HepG2 (cell line): ENCODE measurements around the gene DRAP1. TPM values are rescaled to one million over a fixed set of nuclear protein-coding genes. Genes with fewer than 3 reads are reported as not detected.

Experiments
- AGO2 ChIP-seq: fragments of 200-400 bp; formaldehyde crosslinking; optimal IDR thresholded peaks from 2 replicates; pipeline ENCODE3; 2017; ENCODE audit warnings: mild to moderate bottlenecking, low read depth, low read length, moderate library complexity
- ATF1 ChIP-seq: IDR thresholded peaks from 2 replicates; pipeline ENCODE4 v1.6.1; 2016; ENCODE audit warnings: mild to moderate bottlenecking, control low read depth
- DNMT3B ChIP-seq: conservative IDR thresholded peaks from 2 replicates; pipeline ENCODE4 v1.6.1; 2016; ENCODE audit warnings: missing biosample characterization, control low read depth
- GRHL1 ChIP-seq: sonication (generic); formaldehyde crosslinking; conservative IDR thresholded peaks from 2 replicates; pipeline ENCODE4 v1.8.0; 2022; ENCODE audit warnings: missing genetic modification reagents
- HHEX ChIP-seq: IDR thresholded peaks from 2 replicates; pipeline ENCODE4 v1.6.1; 2016; ENCODE audit warnings: control low read depth
- HNRNPL ChIP-seq: fragments of 200-400 bp; formaldehyde crosslinking; IDR thresholded peaks from 2 replicates; pipeline ENCODE4 v1.6.1; 2017; ENCODE audit warnings: mild to moderate bottlenecking, low read depth, low read length
- KDM5A ChIP-seq: fragments of 200-600 bp; sonication (generic); IDR thresholded peaks from 2 replicates; pipeline ENCODE4 v1.7.0; 2018; ENCODE audit warnings: antibody characterized with exemption, mild to moderate bottlenecking, low read length, borderline replicate concordance
- KMT2B ChIP-seq: IDR thresholded peaks from 2 replicates; pipeline ENCODE4 v1.6.1; 2016; ENCODE audit warnings: missing genetic modification reagents, missing compliant biosample characterization
- NCOA5 ChIP-seq: sonication (generic); formaldehyde crosslinking; IDR thresholded peaks from 2 replicates; pipeline ENCODE4 v1.4.0; 2020; ENCODE audit warnings: missing genetic modification reagents
- NFE2L1 ChIP-seq: sonication (generic); formaldehyde crosslinking; IDR thresholded peaks from 2 replicates; pipeline ENCODE4 v1.4.0; 2020; ENCODE audit warnings: missing genetic modification reagents, mild to moderate bottlenecking, borderline replicate concordance
- RARA ChIP-seq: IDR thresholded peaks from 2 replicates; pipeline ENCODE4 v1.6.1; 2016; ENCODE audit warnings: missing genetic modification reagents, missing compliant biosample characterization
- TBX2 ChIP-seq: sonication (generic); formaldehyde crosslinking; IDR thresholded peaks from 2 replicates; pipeline ENCODE4 v1.5.0; 2020; ENCODE audit warnings: missing genetic modification reagents, mild to moderate bottlenecking, borderline replicate concordance
- ZBTB25 ChIP-seq: IDR thresholded peaks from 2 replicates; pipeline ENCODE4 v1.6.1; 2018; ENCODE audit warnings: missing genetic modification reagents
- ZBTB38 ChIP-seq: sonication (generic); formaldehyde crosslinking; IDR thresholded peaks from 2 replicates; pipeline ENCODE4 v1.5.1; 2020; ENCODE audit warnings: mild to moderate bottlenecking, missing genetic modification reagents
- ZNF12 ChIP-seq: sonication (generic); formaldehyde crosslinking; IDR thresholded peaks from 2 replicates; pipeline ENCODE4 v1.5.0; 2020; ENCODE audit warnings: missing genetic modification reagents
- ZNF512B ChIP-seq: sonication (generic); formaldehyde crosslinking; IDR thresholded peaks from 2 replicates; pipeline ENCODE4 v1.5.1; 2020; ENCODE audit warnings: missing genetic modification reagents, mild to moderate bottlenecking, borderline replicate concordance
- ZNF546 ChIP-seq: sonication (generic); formaldehyde crosslinking; conservative IDR thresholded peaks from 2 replicates; pipeline ENCODE4 v1.8.1; 2023; ENCODE audit warnings: mild to moderate bottlenecking, missing genetic modification reagents
- ZNF629 ChIP-seq: sonication (generic); formaldehyde crosslinking; conservative IDR thresholded peaks from 2 replicates; pipeline ENCODE4 v1.5.0; 2020; ENCODE audit warnings: missing genetic modification reagents
- ZNF780A ChIP-seq: sonication (generic); formaldehyde crosslinking; IDR thresholded peaks from 2 replicates; pipeline ENCODE4 v1.8.0; 2022; ENCODE audit warnings: mild to moderate bottlenecking, missing genetic modification reagents, moderate library complexity
- ZNF788 ChIP-seq: sonication (generic); formaldehyde crosslinking; IDR thresholded peaks from 2 replicates; pipeline ENCODE4 v1.5.0; 2020; ENCODE audit warnings: mild to moderate bottlenecking, missing genetic modification reagents, borderline replicate concordance
- polyA plus RNA-seq, 8 experiments: library from polyadenylated mRNA; depleted of rRNA in 3 of 8; stranded (reverse) in 7 of 8; unstranded in 1 of 8; fragments of >200 nt; fragmentation: Illumina TruSeq in 4 of 8; extraction: Trizol in 4 of 8; gene quantifications; 2 replicates each; pipeline versions ENCODE4 v1.2.1 to v1.2.3, GENCODE V29; 2011 to 2016; ENCODE audit warnings: low read depth in 4 of 8, missing spikeins in 1 of 8, mixed read lengths in 1 of 8; ENCODE audit not compliant: insufficient read depth in 1 of 8
- total RNA-seq, 5 experiments: library from RNA; depleted of rRNA; stranded (reverse); fragments of >200 nt; fragmentation: Illumina TruSeq; extraction: Trizol; gene quantifications; 2 replicates each; pipeline ENCODE4 v1.2.3, GENCODE V29; 2016; ENCODE audit warnings: low read depth in 1 of 5
- TF ChIP-seq, protein P1 (sequence below): sonication (generic); formaldehyde crosslinking; IDR thresholded peaks from 2 replicates; pipeline ENCODE4 v1.4.0; 2020; ENCODE audit warnings: missing genetic modification reagents

DRAP1 gene
- total and polyA plus RNA-seq, 2 of the 13 experiments (the other 11 are each of a cell fraction or from before 2014, with no cell fraction given) = 46.8 to 52.3 TPM

DNA sequence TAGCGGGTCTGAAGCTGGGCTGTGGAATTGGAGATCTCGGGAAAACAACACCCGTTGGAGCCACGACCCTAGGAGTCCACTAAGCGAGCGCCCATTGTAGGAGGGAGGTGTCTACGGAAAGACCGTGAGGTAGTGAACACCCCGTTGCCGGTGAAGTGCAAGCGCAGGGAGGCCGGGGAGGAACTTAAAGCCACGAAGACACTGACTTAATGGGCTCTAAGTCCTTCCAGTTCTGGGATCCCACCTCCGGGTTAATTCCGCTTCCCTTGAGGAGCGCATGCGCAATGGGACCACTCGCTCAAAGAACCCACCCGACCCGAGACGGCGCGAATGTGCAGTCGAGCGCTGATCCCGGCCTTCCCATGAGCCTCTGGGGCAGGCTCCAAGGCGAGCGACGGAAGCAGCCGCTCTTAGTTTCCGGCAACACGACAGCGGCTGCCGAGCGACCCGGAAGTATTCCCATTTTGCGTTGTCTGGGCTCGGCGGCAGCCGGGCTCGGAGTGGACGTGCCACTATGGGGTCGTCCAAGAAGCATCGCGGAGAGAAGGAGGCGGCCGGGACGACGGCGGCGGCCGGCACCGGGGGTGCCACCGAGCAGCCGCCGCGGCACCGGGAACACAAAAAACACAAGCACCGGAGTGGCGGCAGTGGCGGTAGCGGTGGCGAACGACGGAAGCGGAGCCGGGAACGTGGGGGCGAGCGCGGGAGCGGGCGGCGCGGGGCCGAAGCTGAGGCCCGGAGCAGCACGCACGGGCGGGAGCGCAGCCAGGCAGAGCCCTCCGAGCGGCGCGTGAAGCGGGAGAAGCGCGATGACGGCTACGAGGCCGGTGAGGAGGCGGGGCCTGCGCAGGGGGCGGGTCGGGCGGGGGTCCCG, 42.3 kb downstream of the DRAP1 start, which contains the start of gene SART1 (continued):
- TF ChIP-seq HHEX (CRISPR knock-in tag) = no peak
- peak; percentile 95; the same call in 1 of the 2 replicates for TF ChIP-seq ZNF788
- TF ChIP-seq ZNF629 = no peak
- peak; percentile 40 for TF ChIP-seq ZBTB38
- TF ChIP-seq NFE2L1 = no peak
- TF ChIP-seq ZNF780A = peak; percentile 46; the same call in 1 of the 2 replicates
- TF ChIP-seq DNMT3B (CRISPR knock-in tag) = 0 out of 2 replicates have a peak, but pooled peaks have one; percentile 30
- peak; percentile 87 for TF ChIP-seq TBX2
- TF ChIP-seq ZNF512B (CRISPR knock-in tag) = no peak
- TF ChIP-seq, protein P1, sequence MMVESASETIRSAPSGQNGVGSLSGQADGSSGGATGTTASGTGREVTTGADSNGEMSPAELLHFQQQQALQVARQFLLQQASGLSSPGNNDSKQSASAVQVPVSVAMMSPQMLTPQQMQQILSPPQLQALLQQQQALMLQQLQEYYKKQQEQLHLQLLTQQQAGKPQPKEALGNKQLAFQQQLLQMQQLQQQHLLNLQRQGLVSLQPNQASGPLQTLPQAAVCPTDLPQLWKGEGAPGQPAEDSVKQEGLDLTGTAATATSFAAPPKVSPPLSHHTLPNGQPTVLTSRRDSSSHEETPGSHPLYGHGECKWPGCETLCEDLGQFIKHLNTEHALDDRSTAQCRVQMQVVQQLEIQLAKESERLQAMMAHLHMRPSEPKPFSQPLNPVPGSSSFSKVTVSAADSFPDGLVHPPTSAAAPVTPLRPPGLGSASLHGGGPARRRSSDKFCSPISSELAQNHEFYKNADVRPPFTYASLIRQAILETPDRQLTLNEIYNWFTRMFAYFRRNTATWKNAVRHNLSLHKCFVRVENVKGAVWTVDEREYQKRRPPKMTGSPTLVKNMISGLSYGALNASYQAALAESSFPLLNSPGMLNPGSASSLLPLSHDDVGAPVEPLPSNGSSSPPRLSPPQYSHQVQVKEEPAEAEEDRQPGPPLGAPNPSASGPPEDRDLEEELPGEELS = no peak; the same call in 1 of the 2 replicates
- peak; percentile 87 for TF ChIP-seq AGO2
- peak; percentile 94 for TF ChIP-seq ZBTB25 (CRISPR knock-in tag)
- no peak for TF ChIP-seq NCOA5 (CRISPR knock-in tag)
- peak; percentile 94 for TF ChIP-seq KDM5A
- TF ChIP-seq GRHL1 (CRISPR knock-in tag) = no peak
- 0 out of 2 replicates have a peak, but pooled peaks have one; percentile 9 for TF ChIP-seq ZNF546
- TF ChIP-seq ATF1 = peak; percentile 44; the same call in 1 of the 2 replicates
- TF ChIP-seq RARA (CRISPR knock-in tag) = 0 out of 2 replicates have a peak, but pooled peaks have one; percentile 29
- TF ChIP-seq ZNF12 (CRISPR knock-in tag) = no peak; the same call in 1 of the 2 replicates
- peak; percentile 91 for TF ChIP-seq KMT2B (CRISPR knock-in tag)
- TF ChIP-seq HNRNPL = 0 out of 2 replicates have a peak, but pooled peaks have one; percentile 17
